K562 (cell line): ENCODE measurements around the gene KASH5. TPM values are rescaled to one million over a fixed set of nuclear protein-coding genes. Genes with fewer than 3 reads are reported as not detected.

ENCODE experiments used
- CBFA2T2 ChIP-seq: fragments of 450-650 bp; conservative IDR thresholded peaks from 2 replicates; pipeline ENCODE4 v1.6.1; 2017; ENCODE audit warnings: mild to moderate bottlenecking
- FOXA3 ChIP-seq, 2 experiments: fragments of 450-650 bp in 1 of 2; sonication (generic) in 1 of 2; formaldehyde crosslinking; IDR thresholded peaks in 1 of 2; conservative IDR thresholded peaks in 1 of 2; 2 replicates each; pipeline versions ENCODE4 v1.4.0 to v1.8.0; 2020 to 2022; ENCODE audit warnings: mild to moderate bottlenecking in 2 of 2, missing genetic modification reagents in 1 of 2
- MAFG ChIP-seq: fragments of 450-650 bp; conservative IDR thresholded peaks from 2 replicates; pipeline ENCODE4 v1.6.1; 2016; ENCODE audit warnings: missing genetic modification characterization, missing compliant biosample characterization
- NR2F6 ChIP-seq: fragments of 450-650 bp; formaldehyde crosslinking; IDR thresholded peaks from 2 replicates; pipeline ENCODE4 v1.4.0; 2020; ENCODE audit warnings: mild to moderate bottlenecking
- PTTG1 ChIP-seq: fragments of 450-650 bp; IDR thresholded peaks from 2 replicates; pipeline ENCODE4 v1.6.1; 2016; ENCODE audit warnings: low read depth, mild to moderate bottlenecking, missing genetic modification characterization, missing compliant biosample characterization
- RBBP5 ChIP-seq: fragments of 200-600 bp; sonication (generic); IDR thresholded peaks from 2 replicates; pipeline ENCODE4 v1.6.1; 2012; ENCODE audit warnings: borderline replicate concordance, mild to moderate bottlenecking, low read length, control low read depth, inconsistent platforms; ENCODE audit not compliant: insufficient read depth, poor library complexity, severe bottlenecking
- SREBF1 ChIP-seq: fragments of 150-350 bp; IDR thresholded peaks from 2 replicates; pipeline ENCODE4 v1.6.1; 2014; ENCODE audit warnings: antibody characterized with exemption, low read depth, low read length, borderline replicate concordance
- TCF7L2 ChIP-seq: fragments of 150-350 bp; IDR thresholded peaks from 2 replicates; pipeline ENCODE4 v1.6.1; 2016; ENCODE audit warnings: low read depth, mild to moderate bottlenecking, low read length, moderate library complexity
- TEAD2 ChIP-seq: fragments of 450-650 bp; IDR thresholded peaks from 2 replicates; pipeline ENCODE4 v1.6.1; 2016; ENCODE audit warnings: missing genetic modification characterization, control low read depth, missing compliant biosample characterization
- ZC3H4 ChIP-seq: sonication (generic); formaldehyde crosslinking; IDR thresholded peaks from 2 replicates; pipeline ENCODE4 v1.9.0; 2021; ENCODE audit warnings: missing genetic modification reagents, borderline replicate concordance
- ZNF184 ChIP-seq: sonication (generic); formaldehyde crosslinking; IDR thresholded peaks from 2 replicates; pipeline ENCODE4 v1.5.0; 2020; ENCODE audit warnings: missing genetic modification reagents
- ZNF507 ChIP-seq: conservative IDR thresholded peaks from 2 replicates; pipeline ENCODE4 v1.6.1; 2017; ENCODE audit warnings: missing genetic modification characterization, missing compliant biosample characterization
- ZNF561 ChIP-seq: fragments of 450-650 bp; formaldehyde crosslinking; conservative IDR thresholded peaks from 2 replicates; pipeline ENCODE4 v1.4.0; 2020; ENCODE audit warnings: mild to moderate bottlenecking, moderate library complexity
- ZNF75A ChIP-seq: fragments of 450-650 bp; formaldehyde crosslinking; IDR thresholded peaks from 2 replicates; pipeline ENCODE4 v1.4.0; 2020; ENCODE audit warnings: mild to moderate bottlenecking
- polyA plus RNA-seq, 8 experiments: library from polyadenylated mRNA; depleted of rRNA in 4 of 8; stranded (reverse) in 5 of 8; unstranded in 3 of 8; fragments of >200 nt; fragmentation: Nextera tagmentation in 2 of 8; fragmentation: Illumina TruSeq in 1 of 8; extraction: Ambion mirVana in 2 of 8; extraction: Trizol in 1 of 8; gene quantifications; 2 replicates each; pipeline versions ENCODE4 v1.2.1 to v1.2.3, GENCODE V29; 2011 to 2014; ENCODE audit warnings: inconsistent platforms in 1 of 8, missing spikeins in 1 of 8
- total RNA-seq, 7 experiments: library from RNA; depleted of rRNA in 6 of 7; stranded (reverse); fragments of >200 nt in 6 of 7; fragmentation: Illumina TruSeq in 2 of 7; extraction: Trizol in 2 of 7; gene quantifications; 2 replicates each; pipeline versions ENCODE4 v1.2.1 to v1.2.3, GENCODE V29; 2011 to 2021; ENCODE audit warnings: low replicate concordance in 1 of 7
- TF ChIP-seq, protein P1 (sequence below): fragments of 450-650 bp; IDR thresholded peaks from 2 replicates; pipeline ENCODE4 v1.7.0; 2016; ENCODE audit warnings: borderline replicate concordance
- TF ChIP-seq, protein P2 (sequence below): sonication (generic); formaldehyde crosslinking; IDR thresholded peaks from 2 replicates; pipeline ENCODE4 v1.8.0; 2022; ENCODE audit warnings: mild to moderate bottlenecking, missing genetic modification reagents

The KASH5 gene
- total and polyA plus RNA-seq, 9 of the 15 experiments (the other 6 are each of a cell fraction or from before 2014, with no cell fraction given), result 0.07 to 0.84 (median 0.34) TPM; not detected in 1

DNA sequence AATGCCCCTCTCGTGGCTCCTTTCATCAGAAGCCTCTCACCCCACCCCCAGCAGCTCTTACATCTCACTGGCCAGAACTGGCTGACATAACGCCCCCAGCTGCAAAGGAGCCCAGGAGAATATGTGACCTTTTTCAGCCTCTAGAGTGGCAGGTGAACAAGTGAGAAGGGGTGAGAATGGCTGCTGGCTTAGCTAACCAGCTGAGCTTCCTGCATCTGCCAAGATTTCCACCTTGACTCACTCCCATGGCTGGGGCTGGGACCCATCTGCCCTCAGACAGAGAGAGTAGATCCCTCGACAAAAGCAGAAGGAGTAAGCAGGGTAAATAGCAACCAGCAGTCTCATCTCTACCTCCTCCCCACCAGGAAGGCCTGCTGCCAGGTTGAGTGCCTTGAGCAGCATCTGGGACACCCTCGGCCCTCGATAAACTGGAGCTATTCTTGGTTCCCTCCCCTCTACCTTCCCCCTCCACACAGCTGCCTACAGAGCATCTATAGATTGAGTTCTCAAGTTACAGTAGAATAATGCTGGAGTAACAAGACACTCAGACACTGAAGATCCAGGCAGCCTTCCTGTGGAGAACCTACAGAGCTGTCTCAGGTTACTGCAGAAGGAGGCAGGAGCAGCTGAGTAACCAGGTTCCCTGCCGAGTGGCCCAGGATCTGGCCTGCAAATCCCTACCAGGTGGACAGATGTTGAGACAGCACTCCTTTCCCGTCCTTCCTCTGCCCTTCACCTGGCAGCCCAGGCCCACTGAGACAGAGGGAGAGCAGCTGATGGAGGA, 15.5 kb downstream of the KASH5 start (continued):
- TF ChIP-seq, protein P1, sequence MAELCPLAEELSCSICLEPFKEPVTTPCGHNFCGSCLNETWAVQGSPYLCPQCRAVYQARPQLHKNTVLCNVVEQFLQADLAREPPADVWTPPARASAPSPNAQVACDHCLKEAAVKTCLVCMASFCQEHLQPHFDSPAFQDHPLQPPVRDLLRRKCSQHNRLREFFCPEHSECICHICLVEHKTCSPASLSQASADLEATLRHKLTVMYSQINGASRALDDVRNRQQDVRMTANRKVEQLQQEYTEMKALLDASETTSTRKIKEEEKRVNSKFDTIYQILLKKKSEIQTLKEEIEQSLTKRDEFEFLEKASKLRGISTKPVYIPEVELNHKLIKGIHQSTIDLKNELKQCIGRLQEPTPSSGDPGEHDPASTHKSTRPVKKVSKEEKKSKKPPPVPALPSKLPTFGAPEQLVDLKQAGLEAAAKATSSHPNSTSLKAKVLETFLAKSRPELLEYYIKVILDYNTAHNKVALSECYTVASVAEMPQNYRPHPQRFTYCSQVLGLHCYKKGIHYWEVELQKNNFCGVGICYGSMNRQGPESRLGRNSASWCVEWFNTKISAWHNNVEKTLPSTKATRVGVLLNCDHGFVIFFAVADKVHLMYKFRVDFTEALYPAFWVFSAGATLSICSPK, result no peak
- TF ChIP-seq, protein P2, sequence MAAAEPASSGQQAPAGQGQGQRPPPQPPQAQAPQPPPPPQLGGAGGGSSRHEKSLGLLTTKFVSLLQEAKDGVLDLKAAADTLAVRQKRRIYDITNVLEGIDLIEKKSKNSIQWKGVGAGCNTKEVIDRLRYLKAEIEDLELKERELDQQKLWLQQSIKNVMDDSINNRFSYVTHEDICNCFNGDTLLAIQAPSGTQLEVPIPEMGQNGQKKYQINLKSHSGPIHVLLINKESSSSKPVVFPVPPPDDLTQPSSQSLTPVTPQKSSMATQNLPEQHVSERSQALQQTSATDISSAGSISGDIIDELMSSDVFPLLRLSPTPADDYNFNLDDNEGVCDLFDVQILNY (CRISPR knock-in tag), result 0 out of 2 replicates have a peak, but pooled peaks have one; percentile 59
- no peak for TF ChIP-seq NR2F6 (CRISPR knock-in tag)
- no peak for TF ChIP-seq ZNF75A (CRISPR knock-in tag)
- TF ChIP-seq ZNF561 (CRISPR knock-in tag), result no peak
- no peak for TF ChIP-seq ZNF507 (tag)
- TF ChIP-seq MAFG (tag), result no peak
- TF ChIP-seq CBFA2T2, result peak; percentile 26; the same call in 1 of the 2 replicates
- no peak for TF ChIP-seq TEAD2 (tag)
- peak; percentile 28 for TF ChIP-seq RBBP5
- TF ChIP-seq TCF7L2, result no peak
- no peak for TF ChIP-seq ZNF184
- TF ChIP-seq FOXA3 (CRISPR knock-in tag; conservative IDR thresholded peaks at IDR 0.05 in 1 of 2, IDR thresholded peaks at IDR 0.05 in 1 of 2), result peak in 1 of 2 experiments; percentile 46; a peak in 1 of 4 replicates
- no peak for TF ChIP-seq SREBF1
- no peak for TF ChIP-seq ZC3H4
- TF ChIP-seq PTTG1 (tag), result no peak
- TF ChIP-seq, all 486 proteins: peak for 11
